ENCODE measurements around the gene PHF20. TPM values are rescaled to one million over a fixed set of nuclear protein-coding genes. Genes with fewer than 3 reads are reported as not detected.

The PHF20 gene
- total and polyA plus RNA-seq, 2 of the 8 experiments (the other 6 are each of a cell fraction or from before 2014, with no cell fraction given) = 25.6 to 70.1 TPM

GRCh38 chr20:35886537-35886936, 114.7 kb downstream of the PHF20 start:
- no peaks in the 10 kb centered on the region for H3K27me3 ChIP-seq (replicated peaks in 1 of 4; ENCODE audit: control insufficient read depth in 3 of 4, extremely low read depth in 1 of 4, insufficient read depth in 3 of 4, low read length in 3 of 4)
- 0 out of 4 replicates have a peak, but pooled peaks cover 0 to 3% of the 10 kb centered on the region in 2 experiments for H3K79me2 ChIP-seq (ENCODE audit: control insufficient read depth in 1 of 2, insufficient read depth in 2 of 2, low read length in 2 of 2)
- H2BK15ac ChIP-seq (ENCODE audit: low read length) = no peak overlapping the region; the same call in 1 of the 2 replicates
- H4K20me1 ChIP-seq (replicated peaks in 1 of 2; ENCODE audit: control insufficient read depth in 1 of 2, insufficient read depth in 2 of 2, low read length in 2 of 2) = peaks cover 2% of the 10 kb centered on the region in 2 experiments
- no peaks in the 10 kb centered on the region for H3K36me3 ChIP-seq (ENCODE audit: control insufficient read depth in 2 of 4, insufficient read depth in 4 of 4, low read length in 3 of 4)
- no peak overlapping the region for H4K91ac ChIP-seq (replicated peaks; ENCODE audit: insufficient read length, low read length)
- no peak overlapping the region for H3K4ac ChIP-seq (replicated peaks; ENCODE audit: insufficient read length, low read depth, low read length)
- POLR2A ChIA-PET (ENCODE audit: partially characterized antibody) = interaction anchor here (12.5 kb wide), 1 partner anchor 148 kb away, joined by 139 read pairs; the partner anchor contains the start of gene RBM39
- H2BK12ac ChIP-seq (ENCODE audit: low read depth, low read length) = no peak overlapping the region
- H2BK5ac ChIP-seq (ENCODE audit: low read depth, low read length) = no peak overlapping the region
- H3K4me2 ChIP-seq (ENCODE audit: insufficient read depth in 1 of 2, low read depth in 2 of 2, low read length in 2 of 2) = no peak overlapping the region
- H3K18ac ChIP-seq (ENCODE audit: extremely low read depth, low read length) = no peak overlapping the region
- no peak overlapping the region for H3K23ac ChIP-seq (ENCODE audit: insufficient read length)
- H3K4me1 ChIP-seq (replicated peaks in 1 of 4; ENCODE audit: control insufficient read depth in 3 of 4, insufficient read depth in 4 of 4, low read length in 3 of 4) = peaks cover 0 to 3% (median 0%) of the 10 kb centered on the region in 4 experiments; a peak in 1 of 7 replicates
- no peak overlapping the region for H4K5ac ChIP-seq (ENCODE audit: insufficient read length, low read depth, low read length)
- no peak for FAIRE-seq
- H3K23me2 ChIP-seq (ENCODE audit: low read depth, low read length) = 0 out of 2 replicates have a peak, but pooled peaks cover 3% of the 10 kb centered on the region
- H2AK5ac ChIP-seq (ENCODE audit: low read depth, low read length) = no peak overlapping the region
- 94% methylated on average over 3 of the region's 3 CpGs; no CpG with 5 or more reads in 1 of the 2 experiments for WGBS, 2 experiments (ENCODE audit: extremely low coverage in 1 of 2, insufficient coverage in 1 of 2, insufficient read length in 1 of 2, insufficient replicate concordance in 2 of 2, low coverage in 1 of 2, low lambda C conversion rate in 2 of 2, missing lambda C conversion rate in 1 of 2)
- 0 out of 2 replicates have a peak, but pooled peaks cover 3% of the 10 kb centered on the region for H3K79me1 ChIP-seq (ENCODE audit: low read depth, low read length)
- CTCF ChIA-PET (ENCODE audit: partially characterized antibody) = interaction anchor here (2.8 kb wide), 1 partner anchor 36 kb away, joined by 9 read pairs; no protein-coding TSS in a partner anchor
- no peaks in the 10 kb centered on the region for H3K9me3 ChIP-seq (ENCODE audit: insufficient read depth in 2 of 2, low read depth in 1 of 2, low read length in 1 of 2)
- H3K9ac ChIP-seq (replicated peaks in 1 of 4; ENCODE audit: extremely low read depth in 1 of 4, low read depth in 3 of 4, low read length in 3 of 4) = 0 out of 7 replicates have a peak overlapping the region, but pooled peaks of 1 of the 4 experiments have one; percentile 29
- H2AFZ ChIP-seq (ENCODE audit: low read length) = no peak overlapping the region
- H3K56ac ChIP-seq (replicated peaks; ENCODE audit: insufficient read length, low read depth, low read length) = no peak overlapping the region
- H4K8ac ChIP-seq (ENCODE audit: extremely low read depth, insufficient read depth, low read length) = no peak overlapping the region
- DNase-seq (ENCODE audit: low read depth in 1 of 2, low spot score in 2 of 2) = no peak
- no peak overlapping the region for H3K27ac ChIP-seq (ENCODE audit: low read depth, low read length)
- H2BK20ac ChIP-seq (ENCODE audit: low read length) = no peak overlapping the region
- H2BK120ac ChIP-seq (replicated peaks; ENCODE audit: low read depth, low read length) = no peak overlapping the region
- H3K14ac ChIP-seq (ENCODE audit: insufficient read length) = no peak overlapping the region
- no peak overlapping the region for H3K4me3 ChIP-seq (ENCODE audit: extremely low read depth in 1 of 4, insufficient read depth in 2 of 4, low read depth in 3 of 4, low read length in 4 of 4)
- TF ChIP-seq CBX5 (IDR thresholded peaks at IDR 0.05; ENCODE audit: low read depth, low read length) (no peak), RNF2 (IDR thresholded peaks at IDR 0.05; ENCODE audit: borderline replicate concordance, low read depth, low read length, missing control alignments, poor library complexity, severe bottlenecking) (no peak), CTBP2 (IDR thresholded peaks at IDR 0.05; ENCODE audit: borderline replicate concordance, insufficient read depth, insufficient read length, low read length) (no peak), CHD1 (IDR thresholded peaks at IDR 0.05; ENCODE audit: low read depth, low read length) (no peak), SP4 (IDR thresholded peaks at IDR 0.05; ENCODE audit: low read length) (no peak), YY1 (IDR thresholded peaks at IDR 0.05; ENCODE audit: low read depth, low read length) (no peak), NRF1 (IDR thresholded peaks at IDR 0.05; ENCODE audit: low read depth, low read length) (no peak), RAD21 (IDR thresholded peaks at IDR 0.05 in 1 of 2, conservative IDR thresholded peaks at IDR 0.05 in 1 of 2; ENCODE audit: low read depth in 2 of 2, low read length in 2 of 2) (no peak), SIN3A (conservative IDR thresholded peaks at IDR 0.05 in 1 of 2, IDR thresholded peaks at IDR 0.05 in 1 of 2; ENCODE audit: low read depth in 1 of 2, low read length in 2 of 2) (no peak), CREB1 (IDR thresholded peaks at IDR 0.05) (no peak), KDM1A (IDR thresholded peaks at IDR 0.05; ENCODE audit: borderline replicate concordance, low read length) (no peak)
- TF ChIP-seq, protein P1, sequence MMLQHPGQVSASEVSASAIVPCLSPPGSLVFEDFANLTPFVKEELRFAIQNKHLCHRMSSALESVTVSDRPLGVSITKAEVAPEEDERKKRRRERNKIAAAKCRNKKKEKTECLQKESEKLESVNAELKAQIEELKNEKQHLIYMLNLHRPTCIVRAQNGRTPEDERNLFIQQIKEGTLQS (IDR thresholded peaks at IDR 0.05; ENCODE audit: insufficient read depth, low read depth, low read length) = no peak
